Measurements from ENCODE around the gene HOXA7.

DNA sequence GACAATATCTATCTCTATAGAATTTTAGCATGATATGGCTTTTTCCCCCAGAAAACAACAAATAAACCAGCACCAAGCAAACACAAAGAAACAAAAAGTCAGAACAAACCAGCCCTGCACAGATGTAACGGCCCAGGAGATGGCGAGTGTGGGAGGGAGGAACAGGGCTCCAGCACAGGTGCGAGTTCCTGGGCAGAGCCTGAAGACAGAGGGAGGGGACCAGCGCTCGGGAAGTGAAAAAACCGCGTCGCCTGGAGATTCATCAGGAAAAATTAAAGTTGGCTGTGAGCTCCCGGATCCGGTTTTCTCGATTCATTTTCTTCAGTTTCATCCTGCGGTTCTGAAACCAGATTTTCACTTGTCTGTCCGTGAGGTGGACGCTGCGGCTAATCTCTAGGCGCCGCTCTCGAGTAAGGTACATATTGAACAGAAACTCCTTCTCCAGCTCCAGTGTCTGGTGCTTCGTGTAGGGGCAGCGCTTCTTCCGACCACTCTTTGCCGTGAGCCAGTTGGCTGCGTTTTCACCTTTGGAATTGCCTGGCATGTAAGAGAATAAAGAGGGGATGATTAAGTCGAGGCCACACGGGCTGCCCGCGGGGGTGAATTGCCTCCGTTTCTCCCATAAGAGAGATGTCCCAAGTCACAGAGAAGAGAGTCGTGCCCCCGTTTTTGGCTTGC lies 15.3 kb upstream of the HOXA7 start:
- no peak for TF ChIP-seq POLR2A (IDR thresholded peaks at IDR 0.05)
- TF ChIP-seq, protein P1, sequence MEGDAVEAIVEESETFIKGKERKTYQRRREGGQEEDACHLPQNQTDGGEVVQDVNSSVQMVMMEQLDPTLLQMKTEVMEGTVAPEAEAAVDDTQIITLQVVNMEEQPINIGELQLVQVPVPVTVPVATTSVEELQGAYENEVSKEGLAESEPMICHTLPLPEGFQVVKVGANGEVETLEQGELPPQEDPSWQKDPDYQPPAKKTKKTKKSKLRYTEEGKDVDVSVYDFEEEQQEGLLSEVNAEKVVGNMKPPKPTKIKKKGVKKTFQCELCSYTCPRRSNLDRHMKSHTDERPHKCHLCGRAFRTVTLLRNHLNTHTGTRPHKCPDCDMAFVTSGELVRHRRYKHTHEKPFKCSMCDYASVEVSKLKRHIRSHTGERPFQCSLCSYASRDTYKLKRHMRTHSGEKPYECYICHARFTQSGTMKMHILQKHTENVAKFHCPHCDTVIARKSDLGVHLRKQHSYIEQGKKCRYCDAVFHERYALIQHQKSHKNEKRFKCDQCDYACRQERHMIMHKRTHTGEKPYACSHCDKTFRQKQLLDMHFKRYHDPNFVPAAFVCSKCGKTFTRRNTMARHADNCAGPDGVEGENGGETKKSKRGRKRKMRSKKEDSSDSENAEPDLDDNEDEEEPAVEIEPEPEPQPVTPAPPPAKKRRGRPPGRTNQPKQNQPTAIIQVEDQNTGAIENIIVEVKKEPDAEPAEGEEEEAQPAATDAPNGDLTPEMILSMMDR (IDR thresholded peaks at IDR 0.05) = no peak
